22Rv1 (cell line): Measurements from ENCODE around the gene ALKBH5.

Experiments
- CTCF ChIP-seq: fragments of 450-650 bp; IDR thresholded peaks from 2 replicates; pipeline ENCODE4 v1.5.1; 2017; ENCODE audit warnings: mild to moderate bottlenecking
- ZFX ChIP-seq: fragments of 450-650 bp; IDR thresholded peaks from 2 replicates; pipeline ENCODE4 v1.6.1; 2017; ENCODE audit warnings: antibody characterized with exemption, borderline replicate concordance

DNA sequence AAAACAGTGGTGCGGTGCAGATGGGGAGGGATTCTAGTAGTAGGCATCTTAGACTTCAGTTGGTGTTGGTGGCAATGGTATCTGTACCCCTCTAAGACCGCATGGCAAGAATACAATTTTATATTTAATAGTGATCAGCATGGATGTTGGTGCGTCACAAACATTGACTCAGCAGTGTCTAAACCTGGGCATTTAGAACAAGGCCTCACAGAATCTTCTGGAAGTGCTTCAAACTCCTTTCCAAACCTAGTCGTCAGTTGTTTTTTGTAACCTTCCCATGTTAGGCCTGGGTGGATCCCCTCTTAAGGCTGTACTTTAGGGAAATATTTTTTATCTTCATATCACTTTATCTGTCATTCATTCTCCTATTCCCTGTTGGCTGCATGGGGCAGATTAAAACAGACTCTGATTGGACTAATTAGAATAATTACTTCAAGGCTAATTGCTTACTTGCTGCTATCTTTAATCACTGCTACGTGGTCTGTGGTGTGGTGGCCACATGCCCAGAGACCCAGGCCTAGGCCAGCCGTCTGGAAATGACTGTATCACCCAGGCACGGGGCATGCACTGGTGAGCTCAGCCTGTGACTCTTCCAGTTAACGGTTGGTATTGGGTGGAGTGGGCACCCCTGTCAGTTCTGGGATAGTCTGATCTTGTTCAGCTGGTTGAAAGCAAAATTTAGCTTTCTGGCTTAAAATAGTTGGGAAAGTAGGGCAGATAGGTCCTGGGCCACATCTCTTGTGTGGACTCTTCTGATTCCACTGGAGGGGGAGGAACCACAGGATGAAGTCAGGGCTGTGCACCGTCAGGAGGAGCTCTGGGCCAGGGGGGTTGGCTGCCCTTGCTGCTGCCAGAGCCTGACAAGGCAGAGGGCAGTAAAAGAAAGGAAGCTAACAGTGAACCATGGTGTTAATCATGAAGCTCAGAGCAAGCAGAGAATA, 4.5 kb downstream of the ALKBH5 start:
- TF ChIP-seq CTCF (no peak), ZFX (no peak)
